Measurements from ENCODE around the gene MYO1D. TPM values are rescaled to one million over a fixed set of nuclear protein-coding genes. Genes with fewer than 3 reads are reported as not detected.

Gene MYO1D
- total and polyA plus RNA-seq, 9 donors: 20.9 to 62.2 (median 53.8) TPM

GRCh38 chr17:32475258-32475657, 401.7 kb downstream of the MYO1D start:
- Histone ChIP-seq H3K36me3 (no peaks in the 10 kb centered on the region), H3K9me3 (no peaks in the 10 kb centered on the region), H3K4me3 (no peak overlapping the region), H3K27ac (no peak overlapping the region), H3K4me1 (ENCODE audit: insufficient read depth) (no peaks in the 10 kb centered on the region), H3K27me3 (no peaks in the 10 kb centered on the region)
- TF ChIP-seq EP300 (IDR thresholded peaks at IDR 0.05) (no peak), CTCF (IDR thresholded peaks at IDR 0.05) (no peak), POLR2A (IDR thresholded peaks at IDR 0.05) (no peak)
- no peak for DNase-seq
- 85 to 92% (median 88%) methylated on average over 3 of the region's 3 CpGs for WGBS, 3 donors
- intact Hi-C loops (cut with DNase I): no loop called here

GRCh38 chr17:32471652-32472051, 405.3 kb downstream of the MYO1D start:
- no peak for DNase-seq
- Histone ChIP-seq H3K9me3 (no peaks in the 10 kb centered on the region), H3K4me3 (no peak overlapping the region), H3K36me3 (no peaks in the 10 kb centered on the region), H3K27ac (no peak overlapping the region), H3K27me3 (no peaks in the 10 kb centered on the region), H3K4me1 (ENCODE audit: insufficient read depth) (no peaks in the 10 kb centered on the region)
- intact Hi-C loops (cut with DNase I): no loop called here
- 95 to 97% (median 95%) methylated on average over 4 of the region's 4 CpGs for WGBS, 3 donors
- no peak for TF ChIP-seq POLR2A (IDR thresholded peaks at IDR 0.05)
- TF ChIP-seq EP300 (IDR thresholded peaks at IDR 0.05): no peak
- no peak for TF ChIP-seq CTCF (IDR thresholded peaks at IDR 0.05)

GRCh38 chr17:32470405-32471167, 406.3 kb downstream of the MYO1D start:
- TF ChIP-seq POLR2A (IDR thresholded peaks at IDR 0.05): no peak
- no peak for TF ChIP-seq EP300 (IDR thresholded peaks at IDR 0.05)
- TF ChIP-seq CTCF (IDR thresholded peaks at IDR 0.05): no peak
- DNase-seq: no peak
- Histone ChIP-seq H3K36me3 (no peaks in the 10 kb centered on the region), H3K4me3 (no peak overlapping the region), H3K27me3 (no peaks in the 10 kb centered on the region), H3K9me3 (no peaks in the 10 kb centered on the region), H3K4me1 (ENCODE audit: insufficient read depth) (no peaks in the 10 kb centered on the region), H3K27ac (no peak overlapping the region)
- WGBS, 3 donors: 91 to 96% (median 92%) methylated on average over 6 of the region's 6 CpGs
- intact Hi-C loops (cut with DNase I): no loop called here

- 97 to 98% (median 98%) methylated on average over 7 of the region's 7 CpGs for WGBS, 3 donors
- no peak for TF ChIP-seq EP300 (IDR thresholded peaks at IDR 0.05)
- no peak for TF ChIP-seq POLR2A (IDR thresholded peaks at IDR 0.05)
- no peak for TF ChIP-seq CTCF (IDR thresholded peaks at IDR 0.05)
- Histone ChIP-seq H3K27me3 (no peaks in the 10 kb centered on the region), H3K27ac (no peak overlapping the region), H3K36me3 (no peaks in the 10 kb centered on the region), H3K9me3 (no peaks in the 10 kb centered on the region), H3K4me3 (no peak overlapping the region), H3K4me1 (ENCODE audit: insufficient read depth) (no peaks in the 10 kb centered on the region)
- intact Hi-C loops (cut with DNase I): no loop called here
- DNase-seq: no peak
These were observed 409.0 kb downstream of the MYO1D start for GRCh38 chr17:32467949-32468348.
